GM21360 (cell line): Measurements from ENCODE around the gene ST6GALNAC6.
"Not testable (repeated sequence)": the region's sequence is repeated elsewhere in the genome, so short reads cannot be mapped to it uniquely, and the experiment has no call there.

Source experiments
- ATAC-seq: cut with Tn5 transposase; IDR thresholded peaks from one replicate; pipeline ENCODE4 v1.9.1; 2021; ENCODE audit warnings: mild to moderate bottlenecking, moderate library complexity; ENCODE audit not compliant: unreplicated experiment

Gene ST6GALNAC6

GRCh38 chr9:127896395-127897192 is 2.8 kb downstream of the ST6GALNAC6 start:
- no peak for ATAC-seq

GRCh38 chr9:127895811-127896210 is 3.6 kb downstream of the ST6GALNAC6 start:
- no peak for ATAC-seq

GRCh38 chr9:127893392-127893791 is 6.0 kb downstream of the ST6GALNAC6 start:
- ATAC-seq: no peak

- no peak for ATAC-seq
These were observed 6.6 kb downstream of the ST6GALNAC6 start for GRCh38 chr9:127892831-127893230.

GRCh38 chr9:127890053-127890452 is 9.3 kb downstream of the ST6GALNAC6 start:
- no peak for ATAC-seq

GRCh38 chr9:127887792-127888191 is 11.6 kb downstream of the ST6GALNAC6 start:
- ATAC-seq: no peak

GRCh38 chr9:127886401-127886972 is 12.9 kb downstream of the ST6GALNAC6 start:
- no peak for ATAC-seq

- ATAC-seq: no peak
These were observed 13.7 kb downstream of the ST6GALNAC6 start for GRCh38 chr9:127885508-127886281.

- no peak for ATAC-seq
These were observed 14.4 kb downstream of the ST6GALNAC6 start for GRCh38 chr9:127884976-127885490.

GRCh38 chr9:127884427-127884911 is 14.9 kb downstream of the ST6GALNAC6 start:
- ATAC-seq: no peak

GRCh38 chr9:127883959-127884358 is 15.4 kb downstream of the ST6GALNAC6 start:
- ATAC-seq: no peak

- not testable (repeated sequence) for ATAC-seq
These were observed 17.7 kb downstream of the ST6GALNAC6 start for GRCh38 chr9:127881715-127882114.

- no peak for ATAC-seq
These were observed 19.3 kb downstream of the ST6GALNAC6 start for GRCh38 chr9:127880143-127880542.

GRCh38 chr9:127878652-127879390 is 20.6 kb downstream of the ST6GALNAC6 start:
- no peak for ATAC-seq

- ATAC-seq: no peak
These were observed 21.3 kb downstream of the ST6GALNAC6 start for GRCh38 chr9:127878001-127878651.

- no peak for ATAC-seq
These were observed 21.8 kb downstream of the ST6GALNAC6 start, which contains the start of gene AK1 for GRCh38 chr9:127877566-127877998. AK1 (minus strand) TSS chr9:127877675; CDS start chr9:127874617, 3,058 bp downstream.

- ATAC-seq: no peak
These were observed 22.4 kb downstream of the ST6GALNAC6 start for GRCh38 chr9:127876764-127877562.

- ATAC-seq: no peak
These were observed 23.2 kb downstream of the ST6GALNAC6 start for GRCh38 chr9:127876026-127876763.
